Endometrial microvascular endothelial cells (primary cell): ENCODE measurements around the gene RNF187. TPM values are rescaled to one million over a fixed set of nuclear protein-coding genes. Genes with fewer than 3 reads are reported as not detected.

Experiments used
- in situ Hi-C: cut with HindIII; loops from 2 replicates; pipeline ENCODE4 v1.10.0; 2017; ENCODE audit warnings: low sequenced_read_pairs, low pct_unique_long_range_greater_than_20kb; ENCODE audit errors: inconsistent ontology term
- total RNA-seq: library from RNA; depleted of rRNA; stranded (reverse); fragments of >200 nt; gene quantifications from one replicate; pipeline ENCODE4 v1.2.3, GENCODE V29; 2015; ENCODE audit errors: inconsistent ontology term

The RNF187 gene
- total RNA-seq, 1 donor from 2014 or later = 28.7 TPM

DNA sequence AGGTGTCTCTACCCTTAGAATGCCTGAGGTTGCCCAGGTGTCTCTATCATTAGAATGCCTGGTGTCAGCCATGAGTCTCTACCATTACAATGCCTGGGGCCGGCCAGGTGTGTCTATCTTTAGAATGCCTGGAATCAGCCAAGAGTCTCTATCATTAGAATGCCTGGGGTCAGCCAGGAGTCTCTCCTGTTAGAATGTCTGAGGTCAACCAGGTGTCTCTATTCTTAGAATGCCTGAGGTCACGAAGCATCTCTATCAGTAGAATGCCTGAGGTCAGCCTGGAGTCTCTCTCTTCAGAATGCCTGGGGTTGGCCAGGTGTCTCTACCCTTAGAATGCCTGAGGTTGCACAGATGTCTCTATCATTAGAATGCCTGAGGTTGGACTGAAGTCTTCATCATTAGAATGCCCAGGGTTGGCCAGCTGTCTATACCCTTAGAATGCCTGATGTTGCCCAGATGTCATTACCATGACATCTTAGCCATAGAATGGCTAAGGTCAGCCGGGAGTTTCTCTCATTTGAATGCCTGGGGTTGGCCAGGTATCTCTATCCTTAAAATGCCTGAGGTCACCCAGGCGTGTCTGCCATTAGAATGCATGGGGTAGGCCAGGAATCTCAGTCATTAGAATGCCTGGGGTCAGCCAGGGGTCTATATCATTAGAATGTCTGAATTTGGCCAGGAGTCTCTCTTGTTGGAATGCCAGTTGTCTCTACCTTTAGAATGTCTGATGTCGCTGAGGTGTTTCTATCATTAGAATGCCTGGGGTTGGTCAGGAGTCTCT, 44.0 kb downstream of the RNF187 start:
- in situ Hi-C loops = no loop called here

DNA sequence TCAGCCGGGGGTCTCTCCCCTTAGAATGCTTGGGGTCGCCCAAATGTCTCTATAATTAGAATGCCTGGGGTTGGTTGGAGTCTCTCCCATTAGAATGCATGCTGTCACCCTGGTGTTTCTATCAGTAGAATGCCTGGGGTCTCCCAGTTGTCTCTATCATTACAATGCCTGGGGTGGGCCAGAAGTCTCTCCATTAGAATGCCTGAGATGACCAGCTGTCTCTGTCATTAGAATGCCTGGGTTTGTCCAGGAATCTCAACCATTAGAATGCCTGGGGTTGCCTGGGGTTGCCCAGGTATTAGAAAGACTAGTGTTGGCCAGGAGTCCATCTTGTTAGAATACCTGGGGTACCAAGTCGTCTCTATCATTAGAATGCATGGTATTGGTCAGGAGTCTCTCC, 51.6 kb downstream of the RNF187 start:
- in situ Hi-C loops = no loop called here

DNA sequence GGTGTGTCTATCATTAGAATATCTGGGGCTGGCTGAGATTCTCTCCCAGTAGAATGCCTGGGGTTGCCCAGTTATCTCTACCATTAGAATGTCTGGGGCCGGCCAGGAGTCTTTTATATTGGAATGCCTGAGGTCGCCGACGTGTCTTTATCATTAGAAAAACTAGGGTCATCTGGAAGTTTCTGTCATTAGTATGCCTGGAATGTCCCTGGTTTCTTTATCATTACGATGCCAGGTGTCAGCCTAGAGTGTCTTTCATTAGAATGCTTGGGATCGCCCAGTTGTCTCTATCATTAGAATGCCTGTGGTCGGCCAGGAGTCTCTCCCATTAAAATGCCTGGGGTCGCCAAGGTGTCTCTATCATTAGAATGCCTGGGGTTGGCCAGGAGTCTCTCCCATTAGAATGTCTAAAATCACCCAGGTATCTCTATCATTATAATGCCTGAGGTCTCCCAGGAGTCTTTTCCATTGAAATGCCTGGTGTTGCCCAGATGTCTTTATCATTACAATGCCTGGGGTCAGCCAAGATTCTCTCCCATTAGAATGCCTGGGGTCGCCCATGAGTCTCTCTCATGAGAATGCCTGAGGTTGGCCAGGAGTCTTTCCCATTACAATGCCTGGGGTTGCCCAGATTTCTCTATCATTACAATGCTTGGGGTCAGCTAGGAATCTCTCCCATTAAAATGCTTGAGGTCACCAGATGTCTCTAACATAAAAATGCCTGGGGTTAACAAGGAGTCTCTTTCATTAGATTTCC, 53.2 kb downstream of the RNF187 start:
- in situ Hi-C loops = no loop called here

DNA sequence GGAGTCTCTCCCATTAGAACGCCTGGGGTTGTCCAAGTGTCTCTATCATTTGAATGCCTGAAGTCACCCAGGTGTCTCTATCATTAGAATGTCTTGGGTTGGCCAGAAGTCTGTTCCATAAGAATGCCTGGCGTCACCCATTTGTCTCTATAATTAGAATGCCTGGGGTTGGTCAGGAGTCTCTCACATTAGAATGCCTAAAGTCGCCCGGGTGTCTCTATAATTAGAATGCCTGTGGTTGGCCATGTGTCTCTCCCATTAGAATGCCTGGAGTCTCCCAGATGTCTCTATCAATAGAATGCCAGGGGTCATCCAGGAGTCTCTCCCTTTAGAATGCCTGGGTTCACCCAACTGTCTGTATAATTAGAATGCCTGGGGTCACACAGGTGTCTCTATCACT, 54.5 kb downstream of the RNF187 start:
- in situ Hi-C loops = no loop called here

DNA sequence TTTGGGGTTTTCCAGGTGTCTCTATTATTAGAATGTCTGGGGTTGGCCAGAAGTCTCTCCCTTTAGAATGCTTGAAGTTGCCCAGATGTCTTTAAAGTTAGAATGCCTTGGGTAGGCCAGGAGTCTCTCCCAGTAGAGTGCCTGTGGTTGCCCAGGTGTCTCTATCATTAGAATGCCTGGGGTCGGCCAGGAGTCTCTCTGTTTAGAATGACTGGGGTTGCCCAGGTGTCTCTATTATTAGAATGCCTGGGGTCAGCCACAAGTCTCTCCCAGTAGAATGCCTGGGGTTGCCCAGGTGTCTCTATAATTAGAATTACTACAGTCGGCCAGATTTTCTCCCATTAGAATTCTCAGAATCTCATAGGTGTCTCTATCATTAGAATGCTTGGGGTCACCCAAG, 55.2 kb downstream of the RNF187 start:
- in situ Hi-C loops = no loop called here

DNA sequence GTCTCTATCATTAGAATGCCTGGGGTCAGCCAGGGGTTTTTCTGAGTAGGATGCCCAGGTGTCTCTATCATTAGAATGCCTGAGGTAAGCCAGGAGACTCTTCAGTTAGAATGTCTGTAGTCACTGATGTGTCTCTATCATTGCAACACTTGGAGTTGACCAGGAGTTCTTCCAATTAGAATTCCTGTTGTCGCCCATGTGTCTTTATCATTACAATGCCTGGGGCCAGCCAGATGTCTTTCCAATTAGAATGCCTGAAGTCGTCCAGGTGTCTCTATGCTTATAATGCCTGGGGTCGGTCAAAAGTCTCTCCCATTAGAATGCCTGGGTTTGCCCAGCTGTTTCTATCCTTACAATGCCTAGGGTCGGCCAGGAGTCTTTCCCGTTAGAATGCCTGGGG, 55.8 kb downstream of the RNF187 start:
- in situ Hi-C loops = no loop called here

DNA sequence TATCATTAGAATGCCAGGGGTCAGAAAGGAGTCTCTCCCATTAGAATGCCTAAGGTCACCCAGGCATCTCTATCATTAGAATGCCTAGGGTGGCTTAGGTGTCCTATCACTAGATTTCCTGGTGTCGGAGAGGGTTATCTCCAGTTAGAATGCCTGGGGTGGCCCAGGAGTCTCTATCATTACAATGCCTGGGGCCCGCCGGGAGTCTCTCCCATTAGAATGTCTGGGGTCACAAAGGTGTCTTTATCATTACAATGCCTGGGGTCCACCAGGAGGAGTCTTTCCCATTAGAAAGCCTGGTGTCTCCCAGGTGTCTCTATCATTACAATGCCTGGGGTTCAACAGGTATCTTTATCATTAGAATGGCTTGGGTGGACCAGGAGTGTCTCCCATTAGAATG, 56.2 kb downstream of the RNF187 start:
- in situ Hi-C loops = no loop called here

DNA sequence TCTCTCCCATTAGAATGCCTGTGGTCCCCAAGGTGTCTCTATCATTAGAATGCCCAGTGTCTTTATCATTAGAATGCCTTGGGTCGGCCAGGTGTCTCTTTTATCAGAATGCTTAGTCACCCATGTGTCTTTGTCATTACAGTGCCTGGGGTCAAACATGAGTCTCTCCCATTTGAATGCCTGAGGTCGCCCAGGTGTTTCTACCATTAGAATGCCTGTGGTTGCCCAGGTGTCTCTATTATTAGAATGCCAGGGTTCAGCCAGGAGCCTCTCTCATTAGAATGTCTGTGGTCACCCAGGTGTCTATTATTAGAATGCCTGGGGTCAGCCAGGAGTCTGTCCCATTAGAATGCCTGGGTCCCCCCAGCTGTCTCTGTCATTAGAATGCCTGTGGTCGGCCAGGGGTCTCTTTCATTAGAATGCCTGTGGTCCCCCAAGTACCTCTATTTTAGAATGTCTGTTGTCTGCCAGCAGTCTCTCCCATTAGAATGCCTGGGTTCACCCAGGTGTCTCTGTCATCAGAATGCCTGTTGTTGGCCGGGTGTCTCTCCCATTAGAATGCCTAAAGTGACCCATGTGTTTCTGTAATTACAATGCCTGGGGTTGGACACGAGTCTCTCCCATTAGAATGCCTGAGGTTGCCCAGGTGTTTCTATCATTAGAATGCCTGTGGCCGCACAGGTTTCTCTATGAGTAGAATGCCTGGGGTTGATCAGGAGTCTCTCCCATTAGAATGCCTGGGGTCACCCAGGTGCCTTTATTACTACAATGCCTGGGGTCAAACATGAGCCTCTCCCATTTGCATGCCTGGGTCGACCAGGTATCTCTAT, 57.1 kb downstream of the RNF187 start:
- in situ Hi-C loops = no loop called here

DNA sequence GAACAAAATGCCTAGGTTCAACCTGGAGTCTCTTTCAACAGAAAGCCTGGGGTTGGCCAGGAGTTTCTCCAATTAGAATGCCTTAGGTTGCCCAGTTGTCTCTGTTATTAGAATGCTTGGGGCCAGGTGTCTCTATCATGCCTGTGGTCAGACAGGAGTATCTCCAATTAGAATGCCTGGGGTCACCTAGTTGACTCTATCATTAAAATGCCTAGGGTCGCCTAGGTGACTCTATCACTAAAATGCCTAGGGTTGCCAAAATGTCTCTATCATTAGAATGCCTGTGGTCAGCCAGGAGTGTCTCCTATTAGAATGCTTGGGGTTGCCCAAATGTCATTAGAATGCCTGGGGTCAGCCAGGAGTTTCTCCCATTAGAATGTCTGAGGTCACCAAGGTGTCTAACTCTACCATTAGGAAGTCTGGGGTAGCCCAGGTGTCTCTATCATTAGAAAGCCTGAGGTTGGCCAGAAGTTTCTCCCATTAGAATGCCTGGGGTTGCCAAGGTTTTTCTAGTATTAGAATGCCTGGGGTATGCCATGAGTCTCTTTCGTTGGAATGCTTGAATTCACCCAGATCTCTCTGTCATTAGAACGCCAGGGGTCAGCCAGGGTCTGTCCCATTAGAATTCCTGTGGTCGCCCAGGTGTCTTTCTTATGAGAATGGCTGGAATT, 57.9 kb downstream of the RNF187 start:
- in situ Hi-C loops = no loop called here

Other genes with a start within 250 kb of the RNF187 start
- 14.0 TPM for gene TRIM11, start 80.5 kb upstream of the RNF187 start, total RNA-seq
- not detected for gene TRIM17, start 70.5 kb upstream of the RNF187 start, total RNA-seq
- gene RHOU, start 248.1 kb downstream of the RNF187 start, total RNA-seq = 0.19 TPM